D721Med (cell line): Measurements from ENCODE around the gene CTNS.

ENCODE experiments used
- DNase-seq: peaks from one replicate; pipeline ENCODE4 v3.0.0; 2011; ENCODE audit warnings: low spot score; ENCODE audit not compliant: insufficient read length
- FAIRE-seq: peaks from 2 replicates; lab custom pipeline; 2011; peaks lifted over from hg19 to GRCh38; lab: Jason Lieb, UNC
- CTCF ChIP-seq: IDR thresholded peaks from 2 replicates; pipeline ENCODE4 v1.5.1; 2012; ENCODE audit warnings: mild to moderate bottlenecking, control low read depth; ENCODE audit not compliant: insufficient read depth; ENCODE audit errors: missing control alignments

CTNS gene

GRCh38 chr17:3621146-3621720, 15.3 kb upstream of the CTNS start:
- TF ChIP-seq CTCF = no peak
- FAIRE-seq = no peak
- no peak for DNase-seq

DNA sequence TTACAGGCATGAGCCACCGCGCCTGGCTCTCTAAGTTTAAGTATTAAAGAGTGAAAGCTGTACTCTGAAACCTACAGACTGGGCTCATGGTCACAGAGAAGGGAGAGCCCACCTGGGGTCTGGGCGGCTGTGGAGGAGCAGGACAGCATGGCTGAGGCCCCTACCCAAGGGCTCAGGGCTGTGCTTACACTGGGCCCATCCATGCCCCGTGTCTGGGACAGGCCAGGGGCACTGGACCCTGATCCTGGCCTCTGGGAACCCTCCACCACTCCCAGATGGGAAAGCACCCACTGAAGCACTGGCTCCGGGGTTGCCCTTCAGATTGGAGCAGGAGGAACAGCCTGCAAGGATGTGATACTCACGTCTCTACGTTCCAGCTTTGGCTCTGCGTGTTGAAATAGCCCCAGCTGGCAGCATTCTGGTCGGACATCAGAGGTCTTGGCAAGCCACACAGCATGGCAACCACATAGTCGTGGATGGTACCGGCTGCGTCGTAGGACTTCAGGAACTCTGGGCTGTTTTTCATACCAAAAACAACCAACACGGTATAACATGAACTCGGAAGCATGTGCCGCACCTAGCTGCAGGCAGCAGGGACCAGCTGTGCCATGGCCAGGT, 13.5 kb upstream of the CTNS start:
- DNase-seq = no peak
- no peak for TF ChIP-seq CTCF
- FAIRE-seq = no peak

GRCh38 chr17:3626831-3627768, 9.5 kb upstream of the CTNS start:
- no peak for FAIRE-seq
- no peak for TF ChIP-seq CTCF
- no peak for DNase-seq

- FAIRE-seq (no peak), DNase-seq (no peak)
- TF ChIP-seq CTCF = no peak
Measured at GRCh38 chr17:3627769-3628167, 8.8 kb upstream of the CTNS start.

DNA sequence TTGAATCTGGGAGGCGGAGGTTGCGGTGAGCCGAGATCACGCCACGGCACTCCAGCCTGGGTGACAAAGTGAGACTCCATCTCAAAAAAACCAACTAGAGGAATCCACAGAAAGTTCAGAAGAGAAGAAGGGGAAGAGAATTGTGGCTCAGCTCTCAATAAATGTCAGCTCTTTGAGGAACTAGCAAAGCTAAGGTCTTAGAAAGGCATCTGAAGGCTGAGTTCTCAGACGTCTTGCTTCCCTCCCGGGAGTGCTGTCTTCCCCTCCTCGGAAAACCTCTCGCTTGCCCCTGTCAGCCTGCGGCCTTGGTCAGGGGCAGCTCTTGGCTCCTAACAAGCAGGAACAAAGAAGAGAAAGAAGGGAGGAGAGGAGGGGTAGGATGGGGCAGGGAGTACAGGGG, 5.8 kb upstream of the CTNS start:
- TF ChIP-seq CTCF = no peak
- DNase-seq (no peak), FAIRE-seq (no peak)

DNA sequence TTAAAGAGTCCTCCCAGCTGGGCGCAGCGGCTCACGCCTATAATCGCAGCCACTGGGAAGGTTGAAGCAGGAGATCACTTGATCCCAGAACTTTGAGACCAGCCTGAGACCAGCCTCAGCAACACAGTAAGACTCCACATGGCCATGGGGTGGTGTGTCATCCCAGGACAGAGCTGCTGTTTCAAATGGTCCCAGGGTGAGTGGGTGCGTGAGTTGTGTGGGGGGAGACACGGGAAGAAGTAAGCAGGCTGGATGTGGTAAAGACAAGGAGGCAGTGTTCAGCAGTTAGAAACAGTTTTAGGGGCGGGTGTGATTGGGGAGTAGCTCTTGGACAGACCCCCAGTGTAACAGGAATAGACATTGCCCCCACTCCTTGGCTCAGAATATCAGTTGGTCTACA, 4.3 kb upstream of the CTNS start:
- FAIRE-seq (no peak), DNase-seq (no peak)
- no peak for TF ChIP-seq CTCF
